D721Med (cell line): ENCODE measurements around the gene TPSD1.
"Not testable (repeated sequence)": the region's sequence is repeated elsewhere in the genome, so short reads cannot be mapped to it uniquely, and the experiment has no call there.

ENCODE experiments used
- DNase-seq: peaks from one replicate; pipeline ENCODE4 v3.0.0; 2011; ENCODE audit warnings: low spot score; ENCODE audit not compliant: insufficient read length
- FAIRE-seq: peaks from 2 replicates; lab custom pipeline; 2011; peaks lifted over from hg19 to GRCh38; lab: Jason Lieb, UNC
- TF ChIP-seq, protein P1 (sequence below): IDR thresholded peaks from 2 replicates; pipeline ENCODE4 v1.5.1; 2012; ENCODE audit warnings: mild to moderate bottlenecking, control low read depth; ENCODE audit not compliant: insufficient read depth; ENCODE audit errors: missing control alignments

The TPSD1 gene

DNA sequence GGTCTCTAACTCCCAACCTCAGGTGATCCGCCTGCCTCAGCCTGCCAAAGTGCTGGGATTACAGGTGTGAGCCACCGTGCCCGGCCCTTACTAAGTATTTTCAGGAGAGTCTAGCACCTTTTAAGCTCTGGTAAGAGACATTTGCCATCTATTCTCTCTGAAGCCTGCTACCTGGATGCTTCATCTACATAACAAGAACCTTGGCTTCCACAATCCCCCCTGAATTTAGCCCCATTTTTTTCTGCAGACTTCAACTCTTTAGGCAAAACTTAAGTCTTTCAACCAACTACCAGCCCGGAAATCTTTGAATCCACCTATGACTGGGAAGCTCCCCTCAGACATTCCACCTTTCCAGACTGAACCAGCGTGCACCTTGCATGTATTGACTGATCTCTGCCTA is 39.6 kb downstream of the TPSD1 start:
- no peak for FAIRE-seq
- TF ChIP-seq, protein P1, sequence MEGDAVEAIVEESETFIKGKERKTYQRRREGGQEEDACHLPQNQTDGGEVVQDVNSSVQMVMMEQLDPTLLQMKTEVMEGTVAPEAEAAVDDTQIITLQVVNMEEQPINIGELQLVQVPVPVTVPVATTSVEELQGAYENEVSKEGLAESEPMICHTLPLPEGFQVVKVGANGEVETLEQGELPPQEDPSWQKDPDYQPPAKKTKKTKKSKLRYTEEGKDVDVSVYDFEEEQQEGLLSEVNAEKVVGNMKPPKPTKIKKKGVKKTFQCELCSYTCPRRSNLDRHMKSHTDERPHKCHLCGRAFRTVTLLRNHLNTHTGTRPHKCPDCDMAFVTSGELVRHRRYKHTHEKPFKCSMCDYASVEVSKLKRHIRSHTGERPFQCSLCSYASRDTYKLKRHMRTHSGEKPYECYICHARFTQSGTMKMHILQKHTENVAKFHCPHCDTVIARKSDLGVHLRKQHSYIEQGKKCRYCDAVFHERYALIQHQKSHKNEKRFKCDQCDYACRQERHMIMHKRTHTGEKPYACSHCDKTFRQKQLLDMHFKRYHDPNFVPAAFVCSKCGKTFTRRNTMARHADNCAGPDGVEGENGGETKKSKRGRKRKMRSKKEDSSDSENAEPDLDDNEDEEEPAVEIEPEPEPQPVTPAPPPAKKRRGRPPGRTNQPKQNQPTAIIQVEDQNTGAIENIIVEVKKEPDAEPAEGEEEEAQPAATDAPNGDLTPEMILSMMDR: no peak
- DNase-seq: no peak

DNA sequence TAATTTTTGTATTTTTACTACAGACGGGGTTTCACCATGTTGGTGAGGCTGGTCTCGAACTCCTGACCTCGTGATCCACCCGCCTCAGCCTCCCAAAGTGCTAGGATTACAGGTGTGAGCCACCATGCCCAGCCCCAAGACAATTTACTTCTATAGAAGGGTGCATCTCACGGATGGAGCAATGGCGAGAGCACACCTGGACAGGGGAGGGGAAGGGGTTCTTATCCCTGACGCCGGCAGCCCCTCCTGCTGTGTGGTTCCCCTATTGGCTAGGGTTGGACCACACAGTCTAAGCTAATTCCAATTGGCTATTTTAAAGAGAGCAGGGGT is 40.8 kb downstream of the TPSD1 start:
- FAIRE-seq, DNase-seq: not testable (repeated sequence)

DNA sequence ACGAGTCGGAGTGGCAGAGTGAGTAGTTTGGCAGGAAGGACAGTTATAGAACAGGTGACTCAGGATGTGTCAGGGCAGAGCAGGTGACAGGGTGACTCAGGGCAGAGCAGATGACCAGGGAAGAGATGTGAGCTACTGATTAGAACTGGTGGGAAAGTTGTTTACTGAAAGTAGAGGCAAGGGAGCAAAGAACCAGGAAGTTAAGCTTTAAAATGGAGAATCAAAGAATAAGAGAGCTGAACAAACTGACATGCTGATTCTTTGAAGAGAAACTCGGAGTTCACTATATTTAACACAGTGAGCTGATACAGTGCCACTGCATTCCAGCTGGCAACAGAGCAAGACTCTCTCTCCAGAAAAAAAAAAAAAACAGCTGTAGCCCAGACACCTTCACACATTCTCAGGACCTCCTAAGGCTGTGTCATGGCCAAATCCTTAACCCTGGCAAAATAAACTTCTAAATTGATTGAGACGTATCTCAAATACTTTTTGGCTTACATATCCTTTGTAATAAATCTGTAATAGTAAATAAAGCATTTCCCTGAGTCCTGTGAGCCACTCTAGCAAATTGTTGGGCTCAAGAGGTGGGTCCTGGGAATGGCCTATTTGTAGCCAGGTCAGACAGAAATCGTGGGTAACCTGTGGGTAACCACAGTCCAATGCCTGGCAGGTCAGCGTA is 41.3 kb downstream of the TPSD1 start:
- no peak for FAIRE-seq
- no peak for DNase-seq
- TF ChIP-seq, protein P1: no peak

DNA sequence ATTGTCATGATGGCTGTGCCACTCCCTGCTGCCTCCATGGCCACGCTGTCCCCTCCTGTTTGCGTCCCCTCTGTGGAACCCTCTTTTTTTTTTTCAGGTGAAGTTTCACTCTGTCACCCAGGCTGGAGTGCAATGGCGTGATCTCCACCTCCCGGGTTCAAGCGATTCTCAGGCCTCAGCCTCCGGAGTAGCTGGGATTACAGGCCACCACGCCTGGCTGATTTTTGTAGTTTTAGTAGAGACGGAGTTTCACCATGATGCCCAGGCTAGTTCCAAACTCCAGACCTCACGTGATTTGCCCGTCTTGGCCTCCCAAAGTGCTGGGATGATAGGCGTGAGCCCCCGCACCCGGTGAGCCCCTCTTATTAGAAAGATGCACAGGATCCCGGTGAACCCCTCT is 42.5 kb downstream of the TPSD1 start:
- no peak for FAIRE-seq
- TF ChIP-seq, protein P1: no peak
- DNase-seq: no peak

DNA sequence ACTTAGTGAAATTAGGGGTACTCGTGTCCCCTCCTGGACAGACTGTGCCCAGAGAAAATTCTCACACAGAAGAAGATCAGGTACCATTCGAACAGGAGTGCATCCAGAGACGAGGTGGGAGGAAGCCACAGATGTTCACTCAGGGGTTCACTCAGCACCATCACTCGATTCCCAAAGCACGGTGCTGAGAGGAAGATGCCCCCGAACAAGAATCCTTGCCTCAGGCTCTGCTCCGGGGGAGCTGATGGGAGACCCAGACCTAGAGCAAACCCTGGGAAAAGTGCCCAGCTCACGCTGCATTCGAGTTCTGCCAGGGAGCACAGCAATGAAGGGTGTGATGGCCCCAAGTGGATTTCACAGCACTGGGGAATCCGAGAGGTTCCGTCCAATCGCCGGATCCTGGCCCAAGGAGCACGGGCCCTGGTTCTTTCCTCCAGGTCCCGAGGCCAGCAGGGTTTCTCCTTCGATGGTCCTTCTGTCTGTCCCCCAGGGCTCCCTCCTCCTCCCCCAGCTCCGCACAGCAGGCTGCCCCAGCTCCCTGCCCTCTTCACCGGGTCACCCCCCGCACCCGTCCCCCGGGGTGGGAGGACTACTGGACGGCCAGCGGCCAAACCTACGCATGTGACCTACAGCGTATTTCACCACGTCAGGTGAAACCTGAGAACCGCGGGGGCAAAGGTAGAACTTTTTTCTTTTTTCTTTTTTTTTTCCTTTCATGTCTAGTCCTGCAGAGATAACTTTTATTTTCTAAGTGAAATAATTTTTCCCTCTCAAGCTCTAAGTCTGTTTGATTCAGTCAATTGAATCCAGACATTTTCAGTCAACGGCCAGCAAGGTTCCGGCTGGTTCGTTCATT is 43.4 kb downstream of the TPSD1 start:
- no peak for DNase-seq
- FAIRE-seq: no peak
- TF ChIP-seq, protein P1: no peak

DNA sequence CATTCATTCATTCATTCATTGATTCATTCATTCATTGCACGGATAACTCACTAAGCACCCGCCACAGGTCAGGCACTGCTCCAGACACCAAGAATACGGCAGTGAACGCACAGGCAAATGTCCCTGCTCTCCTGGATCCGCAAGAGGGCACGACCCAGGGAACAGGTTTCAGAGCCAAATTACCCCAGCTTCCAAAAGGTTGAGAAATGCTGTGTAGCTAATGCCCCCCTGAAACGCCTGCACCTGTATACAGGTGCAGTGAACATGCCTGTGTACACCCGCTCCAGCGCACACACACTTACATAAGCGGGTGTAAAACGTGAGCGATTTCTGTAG is 44.0 kb downstream of the TPSD1 start:
- FAIRE-seq (no peak), DNase-seq (no peak)
- TF ChIP-seq, protein P1: no peak

DNA sequence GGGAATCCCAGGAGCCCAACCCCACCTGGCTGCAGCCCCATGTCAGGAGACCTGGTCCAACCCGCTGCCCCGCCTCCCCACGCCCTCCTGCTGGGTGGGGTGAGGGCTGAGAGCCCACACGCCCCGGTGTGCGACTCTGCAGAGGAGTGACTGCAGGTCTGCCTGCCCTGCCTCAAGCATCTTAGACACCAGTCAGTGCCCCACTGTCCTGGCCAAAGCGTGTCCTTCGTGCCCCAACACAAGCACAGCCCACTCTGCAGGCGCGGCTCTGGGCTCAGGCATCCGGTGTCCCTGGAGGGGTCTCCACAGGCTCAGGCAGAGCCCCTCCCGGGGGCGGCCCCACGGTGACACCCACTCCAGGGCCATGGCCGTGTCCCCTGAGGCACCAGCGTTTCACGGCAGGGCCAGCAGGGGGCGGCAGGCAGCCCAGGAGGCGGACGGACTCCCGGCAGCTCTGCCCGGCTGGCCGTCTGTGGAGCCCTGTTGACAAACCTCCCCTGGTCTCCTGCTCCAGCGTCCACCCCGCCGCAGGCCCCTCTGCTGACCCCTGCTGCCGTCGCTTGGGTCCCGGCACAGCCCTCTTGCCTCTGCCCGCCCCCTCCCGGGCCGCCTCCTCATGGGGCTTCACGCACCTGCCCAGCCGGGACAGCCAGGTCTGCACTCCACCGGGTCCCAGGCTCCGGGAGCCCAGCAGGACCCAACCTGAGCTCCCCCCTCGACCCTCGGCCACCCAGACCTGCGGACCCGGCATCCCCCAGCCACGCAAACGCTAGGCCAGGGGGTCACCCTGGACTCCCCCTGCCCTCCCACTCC is 45.0 kb downstream of the TPSD1 start:
- FAIRE-seq (no peak), DNase-seq (peak; percentile 94)
- TF ChIP-seq, protein P1: peak; percentile 50
